Measurements from ENCODE around the gene WBP2. TPM values are rescaled to one million over a fixed set of nuclear protein-coding genes. Genes with fewer than 3 reads are reported as not detected.

Gene WBP2
- total RNA-seq, 1 experiment from 2014 or later, result 132 TPM

DNA sequence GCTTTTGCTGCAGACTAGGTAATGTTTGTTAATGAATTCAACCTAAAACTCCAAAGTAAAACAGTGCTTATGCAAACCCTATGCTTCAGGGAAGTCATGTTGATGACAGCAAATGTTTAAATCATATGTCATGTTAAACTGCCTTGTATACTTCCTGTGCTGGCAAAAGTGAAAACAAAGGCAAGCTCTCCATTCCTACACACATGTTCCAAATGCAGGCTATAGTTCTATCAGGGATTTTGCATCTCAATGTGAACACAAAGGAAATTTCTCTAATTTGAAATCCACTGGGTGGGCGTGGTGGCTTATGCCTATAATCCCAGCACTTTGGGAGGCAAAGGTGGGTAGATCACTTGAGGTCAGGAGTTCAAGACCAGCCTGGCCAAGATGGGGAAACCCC, 51.3 kb downstream of the WBP2 start:
- ChIA-PET POLR2A (interaction anchor here (2.8 kb wide), 1 partner anchor 24 kb away, joined by 12 read pairs; a partner anchor contains a TSS), CTCF (interaction anchor here (0.5 kb wide), 1 partner anchor 11 kb away, joined by 3 read pairs; no protein-coding TSS in a partner anchor), RAD21 (ENCODE audit: low non-redundant PET in 1 of 2, low total read pairs in 2 of 2, uncharacterized antibody in 2 of 2, unreplicated experiment in 2 of 2) (no interaction called here)
- H3K36me3 ChIP-seq (ENCODE audit: control insufficient read depth in 1 of 2, insufficient read depth in 2 of 2, low read length in 2 of 2), result peaks cover 9 to 10% of the 10 kb centered on the region in 2 experiments; a peak in 3 of 4 replicates
- no peak overlapping the region for H3K4me2 ChIP-seq (ENCODE audit: low read length)
- H3K79me2 ChIP-seq (ENCODE audit: insufficient read depth, low read length), result peaks cover 7% of the 10 kb centered on the region
- no peaks in the 10 kb centered on the region for H3K9me2 ChIP-seq (ENCODE audit: insufficient read depth)
- no peaks in the 10 kb centered on the region for H3K4me1 ChIP-seq (ENCODE audit: control insufficient read depth in 1 of 2, insufficient read depth in 2 of 2, low read length in 2 of 2)
- no peak overlapping the region for H3K9ac ChIP-seq (ENCODE audit: low read length)
- DNase-seq (ENCODE audit: low read depth, low spot score) (no peak), ATAC-seq (no peak)
- no peak overlapping the region for H3K4me3 ChIP-seq (replicated peaks in 1 of 2; ENCODE audit: low read depth in 1 of 2, low read length in 2 of 2)
- H3K27me3 ChIP-seq (ENCODE audit: insufficient read depth, low read length), result no peaks in the 10 kb centered on the region
- no peak overlapping the region for H3K27ac ChIP-seq (ENCODE audit: low read depth, low read length)
- no peaks in the 10 kb centered on the region for H3K9me3 ChIP-seq (ENCODE audit: control insufficient read depth in 1 of 2, insufficient read depth in 1 of 2, low read depth in 1 of 2, low read length in 2 of 2)
- TF ChIP-seq, protein P1, sequence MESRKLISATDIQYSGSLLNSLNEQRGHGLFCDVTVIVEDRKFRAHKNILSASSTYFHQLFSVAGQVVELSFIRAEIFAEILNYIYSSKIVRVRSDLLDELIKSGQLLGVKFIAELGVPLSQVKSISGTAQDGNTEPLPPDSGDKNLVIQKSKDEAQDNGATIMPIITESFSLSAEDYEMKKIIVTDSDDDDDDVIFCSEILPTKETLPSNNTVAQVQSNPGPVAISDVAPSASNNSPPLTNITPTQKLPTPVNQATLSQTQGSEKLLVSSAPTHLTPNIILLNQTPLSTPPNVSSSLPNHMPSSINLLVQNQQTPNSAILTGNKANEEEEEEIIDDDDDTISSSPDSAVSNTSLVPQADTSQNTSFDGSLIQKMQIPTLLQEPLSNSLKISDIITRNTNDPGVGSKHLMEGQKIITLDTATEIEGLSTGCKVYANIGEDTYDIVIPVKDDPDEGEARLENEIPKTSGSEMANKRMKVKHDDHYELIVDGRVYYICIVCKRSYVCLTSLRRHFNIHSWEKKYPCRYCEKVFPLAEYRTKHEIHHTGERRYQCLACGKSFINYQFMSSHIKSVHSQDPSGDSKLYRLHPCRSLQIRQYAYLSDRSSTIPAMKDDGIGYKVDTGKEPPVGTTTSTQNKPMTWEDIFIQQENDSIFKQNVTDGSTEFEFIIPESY (IDR thresholded peaks at IDR 0.05; ENCODE audit: extremely low read depth, insufficient replicate concordance, low read length), result no peak
- TF ChIP-seq ZNF274 (IDR thresholded peaks at IDR 0.05; ENCODE audit: low read depth, low read length) (no peak), EZH2 (IDR thresholded peaks at IDR 0.05) (no peak), CBX3 (IDR thresholded peaks at IDR 0.05; ENCODE audit: low read depth) (no peak)
- intact Hi-C loops (cut with micrococcal nuclease), result no loop called here
- no peak overlapping the region for H2AFZ ChIP-seq (ENCODE audit: low read depth, low read length, poor library complexity, severe bottlenecking)
- H4K20me1 ChIP-seq (ENCODE audit: insufficient read depth), result no peaks in the 10 kb centered on the region
- no TSS peak for BruUV-seq (replicated peaks)

DNA sequence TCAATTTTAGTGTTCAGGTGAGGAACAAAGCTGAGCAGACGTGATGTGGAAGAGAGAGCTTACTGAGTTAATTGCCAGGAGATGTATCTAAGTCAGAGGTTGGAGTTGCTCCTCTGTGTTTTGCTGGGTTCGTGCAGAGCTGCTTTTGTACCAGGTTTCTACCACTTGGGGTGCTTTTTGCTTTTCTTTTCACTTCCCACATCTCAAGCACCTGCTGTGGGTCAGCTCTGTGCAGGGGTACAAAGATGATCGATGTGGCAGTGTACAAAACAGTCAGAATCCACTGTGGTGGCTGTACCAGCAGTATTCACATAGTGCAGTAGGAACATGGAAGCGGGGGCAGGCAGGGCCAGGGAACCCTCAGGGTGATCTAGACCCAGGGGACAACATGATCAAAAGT, 55.7 kb downstream of the WBP2 start:
- DNase-seq (ENCODE audit: low read depth, low spot score), result no peak
- ATAC-seq, result no peak
- Histone ChIP-seq H3K9me2 (ENCODE audit: insufficient read depth) (no peaks in the 10 kb centered on the region), H2AFZ (ENCODE audit: low read depth, low read length, poor library complexity, severe bottlenecking) (no peak overlapping the region), H3K36me3 (ENCODE audit: control insufficient read depth in 1 of 2, insufficient read depth in 2 of 2, low read length in 2 of 2) (peaks cover 17 to 23% of the 10 kb centered on the region in 2 experiments; a peak in 3 of 4 replicates), H3K79me2 (ENCODE audit: insufficient read depth, low read length) (peaks cover 30% of the 10 kb centered on the region), H3K9me3 (ENCODE audit: control insufficient read depth in 1 of 2, insufficient read depth in 1 of 2, low read depth in 1 of 2, low read length in 2 of 2) (no peaks in the 10 kb centered on the region), H3K4me3 (replicated peaks in 1 of 2; ENCODE audit: low read depth in 1 of 2, low read length in 2 of 2) (no peak overlapping the region), H3K27ac (ENCODE audit: low read depth, low read length) (no peak overlapping the region), H3K9ac (ENCODE audit: low read length) (no peak overlapping the region), H3K4me1 (ENCODE audit: control insufficient read depth in 1 of 2, insufficient read depth in 2 of 2, low read length in 2 of 2) (no peaks in the 10 kb centered on the region), H4K20me1 (ENCODE audit: insufficient read depth) (no peaks in the 10 kb centered on the region), H3K4me2 (ENCODE audit: low read length) (no peak overlapping the region), H3K27me3 (ENCODE audit: insufficient read depth, low read length) (no peaks in the 10 kb centered on the region)
- RAD21 ChIA-PET (ENCODE audit: low non-redundant PET in 1 of 2, low total read pairs in 2 of 2, uncharacterized antibody in 2 of 2, unreplicated experiment in 2 of 2), result no interaction called here
- POLR2A ChIA-PET, result interaction anchor here (1.0 to 1.2 kb wide), 2 partner anchors 13 to 19 kb away, joined by 3 to 6 read pairs; no protein-coding TSS in a partner anchor
- CTCF ChIA-PET, result no interaction called here
- intact Hi-C loops (cut with micrococcal nuclease), result no loop called here
- BruUV-seq (replicated peaks), result no TSS peak
- TF ChIP-seq, protein P2, sequence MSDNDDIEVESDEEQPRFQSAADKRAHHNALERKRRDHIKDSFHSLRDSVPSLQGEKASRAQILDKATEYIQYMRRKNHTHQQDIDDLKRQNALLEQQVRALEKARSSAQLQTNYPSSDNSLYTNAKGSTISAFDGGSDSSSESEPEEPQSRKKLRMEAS (IDR thresholded peaks at IDR 0.05), result no peak
- TF ChIP-seq JUND (IDR thresholded peaks at IDR 0.05) (no peak), RAD21 (IDR thresholded peaks at IDR 0.05; ENCODE audit: low read depth) (no peak), POLR2A (IDR thresholded peaks at IDR 0.05; ENCODE audit: borderline replicate concordance, extremely low read depth, insufficient read depth, insufficient read length) (no peak), ZNF274 (IDR thresholded peaks at IDR 0.05; ENCODE audit: low read depth, low read length) (no peak), EZH2 (IDR thresholded peaks at IDR 0.05) (no peak), SRF (IDR thresholded peaks at IDR 0.05; ENCODE audit: low read depth) (no peak), EGR1 (IDR thresholded peaks at IDR 0.05; ENCODE audit: low read depth) (no peak), ZFX (IDR thresholded peaks at IDR 0.05) (no peak), FOSL1 (IDR thresholded peaks at IDR 0.05; ENCODE audit: low read depth) (no peak), CBX3 (IDR thresholded peaks at IDR 0.05; ENCODE audit: low read depth) (no peak)
- TF ChIP-seq, protein P1 (IDR thresholded peaks at IDR 0.05; ENCODE audit: extremely low read depth, insufficient replicate concordance, low read length), result no peak
- TF ChIP-seq, protein P3, sequence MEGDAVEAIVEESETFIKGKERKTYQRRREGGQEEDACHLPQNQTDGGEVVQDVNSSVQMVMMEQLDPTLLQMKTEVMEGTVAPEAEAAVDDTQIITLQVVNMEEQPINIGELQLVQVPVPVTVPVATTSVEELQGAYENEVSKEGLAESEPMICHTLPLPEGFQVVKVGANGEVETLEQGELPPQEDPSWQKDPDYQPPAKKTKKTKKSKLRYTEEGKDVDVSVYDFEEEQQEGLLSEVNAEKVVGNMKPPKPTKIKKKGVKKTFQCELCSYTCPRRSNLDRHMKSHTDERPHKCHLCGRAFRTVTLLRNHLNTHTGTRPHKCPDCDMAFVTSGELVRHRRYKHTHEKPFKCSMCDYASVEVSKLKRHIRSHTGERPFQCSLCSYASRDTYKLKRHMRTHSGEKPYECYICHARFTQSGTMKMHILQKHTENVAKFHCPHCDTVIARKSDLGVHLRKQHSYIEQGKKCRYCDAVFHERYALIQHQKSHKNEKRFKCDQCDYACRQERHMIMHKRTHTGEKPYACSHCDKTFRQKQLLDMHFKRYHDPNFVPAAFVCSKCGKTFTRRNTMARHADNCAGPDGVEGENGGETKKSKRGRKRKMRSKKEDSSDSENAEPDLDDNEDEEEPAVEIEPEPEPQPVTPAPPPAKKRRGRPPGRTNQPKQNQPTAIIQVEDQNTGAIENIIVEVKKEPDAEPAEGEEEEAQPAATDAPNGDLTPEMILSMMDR (IDR thresholded peaks at IDR 0.05 in 2 of 3, conservative IDR thresholded peaks at IDR 0.05 in 1 of 3; ENCODE audit: borderline replicate concordance in 1 of 3, insufficient read depth in 1 of 3, low read depth in 2 of 3, low read length in 2 of 3), result no peak

All from HCT116 (cell line).